ENCODE results near the gene CCDC185. TPM values are rescaled to one million over a fixed set of nuclear protein-coding genes. Genes with fewer than 3 reads are reported as not detected.

Gene CCDC185
- polyA plus RNA-seq (2013, experiment 1 of 2), result 0.04 TPM
- not detected for polyA plus RNA-seq (2013, experiment 2 of 2)

DNA sequence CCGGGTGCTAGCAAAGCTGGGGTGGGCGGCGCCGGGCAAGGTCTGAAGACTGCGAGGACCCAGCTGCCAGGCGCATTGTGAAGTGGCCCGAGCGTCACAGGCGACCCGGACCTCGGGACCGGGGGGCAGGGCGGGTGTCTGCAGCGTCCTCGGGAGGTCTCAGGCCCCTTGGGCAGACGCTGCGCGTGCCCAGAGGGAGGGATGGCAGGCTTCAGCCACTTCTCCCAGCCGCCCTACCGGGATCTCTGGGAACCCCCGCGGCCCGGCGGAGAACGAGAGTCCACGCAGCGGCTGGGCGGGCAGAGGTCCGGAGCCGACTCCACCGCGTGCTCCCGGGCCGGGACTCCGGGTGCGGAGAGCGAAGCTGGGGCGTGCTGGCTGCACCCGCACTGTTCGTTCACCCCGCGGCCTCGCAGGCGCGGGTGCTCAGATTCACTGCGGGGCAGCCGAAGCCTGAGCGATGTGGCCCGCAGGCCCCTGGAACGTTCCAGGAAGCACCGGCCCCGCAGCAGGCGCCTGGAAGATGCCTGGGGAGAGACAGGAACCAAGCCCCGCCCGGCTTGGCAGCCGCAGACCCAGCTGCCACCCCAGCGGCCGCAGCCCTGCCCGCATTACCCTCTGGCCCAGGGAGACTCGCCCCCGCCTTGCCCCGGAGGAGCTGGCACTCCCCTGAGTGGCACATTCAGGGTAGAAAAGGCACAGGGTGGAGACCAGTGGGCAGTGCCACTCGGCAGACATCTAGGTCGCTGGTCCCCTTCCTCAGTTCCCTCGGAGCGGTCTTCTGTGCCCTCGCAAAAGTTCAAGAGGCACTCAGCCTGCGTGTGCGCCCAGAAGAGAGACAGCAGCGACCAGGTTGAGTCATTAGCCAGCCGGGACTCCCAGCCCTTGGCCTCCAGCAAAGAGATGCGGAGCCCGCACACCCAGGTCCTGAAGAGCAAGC, at the start of gene CCDC185:
TSS of gene CCDC185 (plus strand) at position 141 of the 940 bp plus-strand sequence. CDS start at position 202, 61 bp downstream.
- Histone ChIP-seq H2BK5ac (ENCODE audit: low read length) (no peak within 1 kb of the TSS), H3K27me3 (ENCODE audit: insufficient read depth, low read length, poor library complexity) (peaks cover 5% of the 10 kb centered on the region), H3K4ac (ENCODE audit: low read depth, low read length) (no peak within 1 kb of the TSS), H3K23ac (ENCODE audit: low read length) (no peak within 1 kb of the TSS), H3K4me3 (ENCODE audit: low read length) (no peak within 1 kb of the TSS), H3K27ac (ENCODE audit: low read depth, low read length) (no peak within 1 kb of the TSS), H3K36me3 (ENCODE audit: control insufficient read depth, insufficient read depth, low read length) (no peaks in the 10 kb centered on the region), H4K8ac (ENCODE audit: low read depth, low read length) (no peak within 1 kb of the TSS), H3K18ac (ENCODE audit: low read length) (no peak within 1 kb of the TSS), H2BK120ac (ENCODE audit: low read depth, low read length) (no peak within 1 kb of the TSS), H3K9ac (ENCODE audit: low read length) (no peak within 1 kb of the TSS), H3K4me1 (ENCODE audit: control insufficient read depth, low read depth, low read length) (no peaks in the 10 kb centered on the region), H3K56ac (ENCODE audit: low read length) (no peak within 1 kb of the TSS), H3K79me2 (ENCODE audit: control insufficient read depth, insufficient read depth, low read length) (no peaks in the 10 kb centered on the region), H4K5ac (ENCODE audit: low read length) (no peak within 1 kb of the TSS), H2BK15ac (replicated peaks; ENCODE audit: low read depth) (no peak within 1 kb of the TSS), H3K4me2 (ENCODE audit: low read length) (no peak within 1 kb of the TSS), H3K79me1 (ENCODE audit: low read length) (no peaks in the 10 kb centered on the region), H2AK5ac (ENCODE audit: low read length) (no peak within 1 kb of the TSS)
- no peak for DNase-seq
- WGBS (ENCODE audit: extremely low coverage, insufficient coverage, low lambda C conversion rate), result no CpG with 5 or more reads among the region's 73 CpGs

DNA sequence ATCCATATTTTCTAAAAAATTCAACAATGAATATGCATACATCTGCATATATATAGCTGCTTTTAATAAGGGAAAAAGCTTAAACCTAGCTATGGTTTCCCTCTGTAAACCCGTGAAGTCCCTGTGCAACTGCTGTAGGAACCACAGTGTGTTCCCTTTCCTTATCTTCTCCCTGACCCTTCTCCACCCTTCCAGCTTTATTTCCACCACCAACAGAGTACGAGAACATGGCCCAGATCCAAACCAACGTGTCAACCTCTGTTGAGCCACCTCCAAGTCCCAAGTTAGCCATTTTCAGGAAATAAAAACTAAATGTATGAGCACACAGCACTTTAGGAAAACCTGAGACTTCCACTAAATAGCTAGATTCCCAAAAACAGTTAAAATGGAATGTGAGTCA, 49.5 kb upstream of the CCDC185 start:
- H2BK5ac ChIP-seq (ENCODE audit: low read length), result no peak overlapping the region
- H2BK15ac ChIP-seq (replicated peaks; ENCODE audit: low read depth), result no peak overlapping the region
- no peak overlapping the region for H3K4ac ChIP-seq (ENCODE audit: low read depth, low read length)
- no peak overlapping the region for H2BK120ac ChIP-seq (ENCODE audit: low read depth, low read length)
- WGBS (ENCODE audit: extremely low coverage, insufficient coverage, low lambda C conversion rate), result no CpG with 5 or more reads among the region's 3 CpGs
- H3K79me1 ChIP-seq (ENCODE audit: low read length), result no peaks in the 10 kb centered on the region
- H3K9ac ChIP-seq (ENCODE audit: low read length), result no peak overlapping the region
- H2AK5ac ChIP-seq (ENCODE audit: low read length), result no peak overlapping the region
- H3K23ac ChIP-seq (ENCODE audit: low read length), result no peak overlapping the region
- H3K4me2 ChIP-seq (ENCODE audit: low read length), result no peak overlapping the region
- no peak overlapping the region for H3K56ac ChIP-seq (ENCODE audit: low read length)
- H3K36me3 ChIP-seq (ENCODE audit: control insufficient read depth, insufficient read depth, low read length), result no peaks in the 10 kb centered on the region
- no peak overlapping the region for H4K8ac ChIP-seq (ENCODE audit: low read depth, low read length)
- H3K4me1 ChIP-seq (ENCODE audit: control insufficient read depth, low read depth, low read length), result peaks cover 2% of the 10 kb centered on the region
- H3K18ac ChIP-seq (ENCODE audit: low read length), result no peak overlapping the region
- H3K4me3 ChIP-seq (ENCODE audit: low read length), result no peak overlapping the region
- H3K79me2 ChIP-seq (ENCODE audit: control insufficient read depth, insufficient read depth, low read length), result no peaks in the 10 kb centered on the region
- H3K27ac ChIP-seq (ENCODE audit: low read depth, low read length), result no peak overlapping the region
- no peaks in the 10 kb centered on the region for H3K27me3 ChIP-seq (ENCODE audit: insufficient read depth, low read length, poor library complexity)
- DNase-seq, result no peak
- H4K5ac ChIP-seq (ENCODE audit: low read length), result no peak overlapping the region

DNA sequence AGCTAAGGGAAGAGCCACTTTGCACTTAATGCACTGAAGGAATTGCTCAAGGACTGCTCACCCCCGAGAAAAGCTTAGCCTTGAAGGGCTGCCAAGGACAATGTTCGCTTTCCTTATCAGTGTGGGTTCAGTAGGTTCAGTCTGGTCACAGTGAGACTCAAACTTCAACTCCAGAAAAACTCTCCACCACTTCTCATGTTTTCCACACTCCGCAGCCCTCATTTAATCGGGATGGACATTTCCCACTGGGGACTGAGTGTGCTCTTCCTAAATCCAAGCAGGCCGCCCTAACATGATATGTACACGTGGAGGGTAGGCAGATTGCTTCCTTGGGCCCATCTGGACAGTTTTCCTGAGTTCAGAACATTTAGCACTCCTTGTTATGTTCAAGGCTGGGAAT, 48.7 kb upstream of the CCDC185 start:
- WGBS (ENCODE audit: extremely low coverage, insufficient coverage, low lambda C conversion rate), result no CpG with 5 or more reads among the region's 6 CpGs
- no peak overlapping the region for H3K9ac ChIP-seq (ENCODE audit: low read length)
- no peaks in the 10 kb centered on the region for H3K36me3 ChIP-seq (ENCODE audit: control insufficient read depth, insufficient read depth, low read length)
- H2BK120ac ChIP-seq (ENCODE audit: low read depth, low read length), result no peak overlapping the region
- H3K4me3 ChIP-seq (ENCODE audit: low read length), result no peak overlapping the region
- H3K4me1 ChIP-seq (ENCODE audit: control insufficient read depth, low read depth, low read length), result no peaks in the 10 kb centered on the region
- H3K23ac ChIP-seq (ENCODE audit: low read length), result no peak overlapping the region
- no peak overlapping the region for H2BK5ac ChIP-seq (ENCODE audit: low read length)
- no peak overlapping the region for H3K56ac ChIP-seq (ENCODE audit: low read length)
- H3K27ac ChIP-seq (ENCODE audit: low read depth, low read length), result no peak overlapping the region
- H3K18ac ChIP-seq (ENCODE audit: low read length), result no peak overlapping the region
- no peak overlapping the region for H3K4ac ChIP-seq (ENCODE audit: low read depth, low read length)
- no peak overlapping the region for H3K4me2 ChIP-seq (ENCODE audit: low read length)
- no peak overlapping the region for H2AK5ac ChIP-seq (ENCODE audit: low read length)
- no peaks in the 10 kb centered on the region for H3K27me3 ChIP-seq (ENCODE audit: insufficient read depth, low read length, poor library complexity)
- no peak for DNase-seq
- no peaks in the 10 kb centered on the region for H3K79me2 ChIP-seq (ENCODE audit: control insufficient read depth, insufficient read depth, low read length)
- H3K79me1 ChIP-seq (ENCODE audit: low read length), result no peaks in the 10 kb centered on the region
- no peak overlapping the region for H2BK15ac ChIP-seq (replicated peaks; ENCODE audit: low read depth)
- H4K8ac ChIP-seq (ENCODE audit: low read depth, low read length), result no peak overlapping the region
- no peak overlapping the region for H4K5ac ChIP-seq (ENCODE audit: low read length)

DNA sequence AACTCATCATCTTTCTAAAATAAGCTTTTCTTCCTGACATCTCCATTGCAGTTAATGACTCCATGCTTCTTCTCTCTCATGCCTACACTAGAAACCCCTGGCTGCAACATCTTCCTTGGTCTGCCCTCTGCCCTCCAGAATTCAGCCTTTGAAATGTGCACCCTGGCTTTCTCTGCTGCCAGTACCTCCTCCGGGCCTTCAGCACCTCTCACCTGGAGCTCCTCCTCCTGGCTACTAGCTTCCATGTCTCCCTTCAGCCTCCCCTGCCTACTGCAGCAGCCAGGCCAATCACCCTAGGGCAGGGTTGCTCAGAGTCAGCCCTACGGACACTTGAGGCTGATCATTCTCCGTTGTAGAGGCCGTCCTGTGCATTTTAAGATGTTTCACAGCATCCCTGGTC, 47.5 kb upstream of the CCDC185 start:
- WGBS (ENCODE audit: extremely low coverage, insufficient coverage, low lambda C conversion rate), result no CpG with 5 or more reads among the region's 4 CpGs
- no peak overlapping the region for H3K4ac ChIP-seq (ENCODE audit: low read depth, low read length)
- no peaks in the 10 kb centered on the region for H3K36me3 ChIP-seq (ENCODE audit: control insufficient read depth, insufficient read depth, low read length)
- peak; percentile 38 for DNase-seq
- no peaks in the 10 kb centered on the region for H3K27me3 ChIP-seq (ENCODE audit: insufficient read depth, low read length, poor library complexity)
- H4K8ac ChIP-seq (ENCODE audit: low read depth, low read length), result no peak overlapping the region
- H2AK5ac ChIP-seq (ENCODE audit: low read length), result no peak overlapping the region
- H3K4me1 ChIP-seq (ENCODE audit: control insufficient read depth, low read depth, low read length), result no peaks in the 10 kb centered on the region
- no peak overlapping the region for H3K4me2 ChIP-seq (ENCODE audit: low read length)
- H3K9ac ChIP-seq (ENCODE audit: low read length), result no peak overlapping the region
- no peak overlapping the region for H3K23ac ChIP-seq (ENCODE audit: low read length)
- no peak overlapping the region for H4K5ac ChIP-seq (ENCODE audit: low read length)
- H3K27ac ChIP-seq (ENCODE audit: low read depth, low read length), result no peak overlapping the region
- no peak overlapping the region for H2BK15ac ChIP-seq (replicated peaks; ENCODE audit: low read depth)
- no peaks in the 10 kb centered on the region for H3K79me2 ChIP-seq (ENCODE audit: control insufficient read depth, insufficient read depth, low read length)
- H3K56ac ChIP-seq (ENCODE audit: low read length), result no peak overlapping the region
- H3K18ac ChIP-seq (ENCODE audit: low read length), result no peak overlapping the region
- H3K79me1 ChIP-seq (ENCODE audit: low read length), result no peaks in the 10 kb centered on the region
- H3K4me3 ChIP-seq (ENCODE audit: low read length), result no peak overlapping the region
- no peak overlapping the region for H2BK120ac ChIP-seq (ENCODE audit: low read depth, low read length)
- no peak overlapping the region for H2BK5ac ChIP-seq (ENCODE audit: low read length)

DNA sequence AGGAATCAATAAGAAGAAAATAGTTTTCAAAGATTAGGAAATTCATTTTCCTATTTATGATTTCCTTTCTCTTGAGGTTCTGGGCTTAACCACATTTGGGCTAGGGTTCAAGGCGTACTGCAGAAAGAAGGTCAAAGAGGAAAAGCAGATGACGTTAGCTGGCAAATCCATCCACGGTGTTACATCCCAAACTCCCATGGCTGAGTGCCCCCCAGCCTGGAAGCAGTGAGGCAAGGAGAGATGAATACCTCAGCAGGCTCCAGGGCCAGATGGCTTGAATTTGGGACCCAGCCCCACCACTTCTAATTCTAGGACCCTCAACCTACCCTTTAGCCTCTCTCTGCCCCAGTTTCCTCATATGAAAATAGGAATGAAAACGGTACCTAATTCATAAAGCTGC, 46.9 kb upstream of the CCDC185 start:
- H3K23ac ChIP-seq (ENCODE audit: low read length), result no peak overlapping the region
- H2BK120ac ChIP-seq (ENCODE audit: low read depth, low read length), result no peak overlapping the region
- H3K56ac ChIP-seq (ENCODE audit: low read length), result no peak overlapping the region
- H3K36me3 ChIP-seq (ENCODE audit: control insufficient read depth, insufficient read depth, low read length), result no peaks in the 10 kb centered on the region
- no peak overlapping the region for H3K4me3 ChIP-seq (ENCODE audit: low read length)
- H3K79me2 ChIP-seq (ENCODE audit: control insufficient read depth, insufficient read depth, low read length), result no peaks in the 10 kb centered on the region
- no peak overlapping the region for H4K8ac ChIP-seq (ENCODE audit: low read depth, low read length)
- no peak overlapping the region for H2AK5ac ChIP-seq (ENCODE audit: low read length)
- no peaks in the 10 kb centered on the region for H3K27me3 ChIP-seq (ENCODE audit: insufficient read depth, low read length, poor library complexity)
- no peak overlapping the region for H3K4ac ChIP-seq (ENCODE audit: low read depth, low read length)
- no peak overlapping the region for H4K5ac ChIP-seq (ENCODE audit: low read length)
- no peaks in the 10 kb centered on the region for H3K79me1 ChIP-seq (ENCODE audit: low read length)
- no peaks in the 10 kb centered on the region for H3K4me1 ChIP-seq (ENCODE audit: control insufficient read depth, low read depth, low read length)
- H3K9ac ChIP-seq (ENCODE audit: low read length), result no peak overlapping the region
- H2BK5ac ChIP-seq (ENCODE audit: low read length), result no peak overlapping the region
- no peak overlapping the region for H2BK15ac ChIP-seq (replicated peaks; ENCODE audit: low read depth)
- no peak overlapping the region for H3K18ac ChIP-seq (ENCODE audit: low read length)
- no peak overlapping the region for H3K27ac ChIP-seq (ENCODE audit: low read depth, low read length)
- WGBS (ENCODE audit: extremely low coverage, insufficient coverage, low lambda C conversion rate), result no CpG with 5 or more reads among the region's 4 CpGs
- DNase-seq, result no peak
- H3K4me2 ChIP-seq (ENCODE audit: low read length), result no peak overlapping the region

All from mesendoderm (in vitro differentiated cells).